ENCODE results near the gene CACNG5. TPM values are rescaled to one million over a fixed set of nuclear protein-coding genes. Genes with fewer than 3 reads are reported as not detected.

CACNG5 gene
- total RNA-seq, 6 experiments from 2014 or later: not detected

- no peaks in the 10 kb centered on the region for H3K27me3 ChIP-seq
- no peaks in the 10 kb centered on the region for H3K36me3 ChIP-seq
- H3K9me3 ChIP-seq: no peaks in the 10 kb centered on the region
- 90% methylated on average over 2 of the region's 4 CpGs for WGBS (ENCODE audit: insufficient coverage, low coverage, low lambda C conversion rate, missing lambda C conversion rate)
- no peak for TF ChIP-seq POLR2A (IDR thresholded peaks at IDR 0.05)
- TF ChIP-seq CTCF (IDR thresholded peaks at IDR 0.05): no peak
- intact Hi-C loops (cut with DNase I): no loop called here
- no peak overlapping the region for H3K27ac ChIP-seq
- no peak for DNase-seq
- no peak overlapping the region for H3K4me3 ChIP-seq
- ATAC-seq: no peak
- no peaks in the 10 kb centered on the region for H3K4me1 ChIP-seq
Observed at GRCh38 chr17:66920950-66921349, 86.0 kb downstream of the CACNG5 start.

DNA sequence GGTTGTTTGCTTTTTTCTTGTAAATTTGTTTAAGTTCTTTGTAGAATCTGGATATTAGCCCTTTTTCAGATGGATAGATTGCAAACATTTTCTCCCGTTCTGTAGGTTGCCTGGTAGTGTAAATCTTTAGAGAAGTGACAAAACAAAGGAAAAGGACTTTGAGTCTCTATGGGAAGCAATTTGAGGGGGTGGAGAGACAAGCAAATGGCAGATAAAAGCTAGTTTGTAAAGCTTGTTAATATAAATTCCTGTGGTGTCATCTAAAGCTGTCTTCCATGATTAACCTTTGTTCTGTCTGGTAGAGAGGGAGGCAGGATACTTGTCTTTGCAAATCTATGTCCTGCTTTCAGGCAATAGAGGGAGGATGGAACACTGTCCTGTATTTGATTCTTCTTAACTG is 89.0 kb downstream of the CACNG5 start:
- ATAC-seq (no peak), DNase-seq (no peak)
- TF ChIP-seq CTCF (IDR thresholded peaks at IDR 0.05): no peak
- no peak for TF ChIP-seq POLR2A (IDR thresholded peaks at IDR 0.05)
- Histone ChIP-seq H3K4me1 (no peaks in the 10 kb centered on the region), H3K27me3 (no peaks in the 10 kb centered on the region), H3K36me3 (no peaks in the 10 kb centered on the region), H3K4me3 (no peak overlapping the region), H3K9me3 (no peaks in the 10 kb centered on the region), H3K27ac (no peak overlapping the region)
- WGBS (ENCODE audit: insufficient coverage, low coverage, low lambda C conversion rate, missing lambda C conversion rate): 33% methylated on average over 1 of the region's 1 CpG
- intact Hi-C loops (cut with DNase I): no loop called here

GRCh38 chr17:66925811-66926500 is 91.0 kb downstream of the CACNG5 start:
- H3K36me3 ChIP-seq: no peaks in the 10 kb centered on the region
- intact Hi-C loops (cut with DNase I): no loop called here
- H3K4me1 ChIP-seq: no peaks in the 10 kb centered on the region
- WGBS (ENCODE audit: insufficient coverage, low coverage, low lambda C conversion rate, missing lambda C conversion rate): 80% methylated on average over 7 of the region's 8 CpGs
- no peaks in the 10 kb centered on the region for H3K27me3 ChIP-seq
- TF ChIP-seq POLR2A (IDR thresholded peaks at IDR 0.05) (no peak), CTCF (IDR thresholded peaks at IDR 0.05) (no peak)
- no peak overlapping the region for H3K27ac ChIP-seq
- H3K9me3 ChIP-seq: no peaks in the 10 kb centered on the region
- no peak overlapping the region for H3K4me3 ChIP-seq
- DNase-seq: no peak
- ATAC-seq: no peak

DNA sequence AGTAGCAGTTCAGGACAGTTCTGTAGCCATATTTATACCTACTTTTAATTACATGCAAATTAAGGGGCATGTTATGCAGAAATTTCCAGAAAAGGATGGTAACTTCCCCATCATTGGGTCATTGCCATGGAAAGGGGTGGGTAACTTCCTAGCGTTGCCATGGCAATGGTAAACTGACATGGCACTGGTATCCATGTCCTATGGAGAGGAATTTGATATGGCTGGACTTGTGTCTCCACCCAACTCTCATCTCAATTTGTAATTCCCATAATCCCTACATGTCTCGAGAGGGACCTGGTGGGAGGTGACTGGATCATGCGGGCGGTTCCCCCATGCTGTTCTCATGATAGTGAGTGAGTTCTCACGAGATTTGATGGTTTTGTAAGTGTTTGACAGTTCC is 94.0 kb downstream of the CACNG5 start:
- ATAC-seq (no peak), DNase-seq (no peak)
- intact Hi-C loops (cut with DNase I): no loop called here
- H3K4me1 ChIP-seq: no peaks in the 10 kb centered on the region
- H3K4me3 ChIP-seq: no peak overlapping the region
- 74% methylated on average over 5 of the region's 5 CpGs for WGBS (ENCODE audit: insufficient coverage, low coverage, low lambda C conversion rate, missing lambda C conversion rate)
- no peak overlapping the region for H3K27ac ChIP-seq
- H3K9me3 ChIP-seq: no peaks in the 10 kb centered on the region
- no peaks in the 10 kb centered on the region for H3K27me3 ChIP-seq
- no peaks in the 10 kb centered on the region for H3K36me3 ChIP-seq
- no peak for TF ChIP-seq CTCF (IDR thresholded peaks at IDR 0.05)
- no peak for TF ChIP-seq POLR2A (IDR thresholded peaks at IDR 0.05)

Data from right lobe of liver (tissue), 6 donors.